Smooth muscle cell of the coronary artery (primary cell): ENCODE measurements around the gene TMBIM1. TPM values are rescaled to one million over a fixed set of nuclear protein-coding genes. Genes with fewer than 3 reads are reported as not detected.

Experiments
- total RNA-seq: library from RNA; depleted of rRNA; stranded (reverse); fragments of >200 nt; gene quantifications from 2 replicates; pipeline ENCODE4 v1.2.3, GENCODE V29; 2014; ENCODE audit warnings: low replicate concordance

TMBIM1 gene
- total RNA-seq = 175 and 311 TPM in 2 replicates

DNA sequence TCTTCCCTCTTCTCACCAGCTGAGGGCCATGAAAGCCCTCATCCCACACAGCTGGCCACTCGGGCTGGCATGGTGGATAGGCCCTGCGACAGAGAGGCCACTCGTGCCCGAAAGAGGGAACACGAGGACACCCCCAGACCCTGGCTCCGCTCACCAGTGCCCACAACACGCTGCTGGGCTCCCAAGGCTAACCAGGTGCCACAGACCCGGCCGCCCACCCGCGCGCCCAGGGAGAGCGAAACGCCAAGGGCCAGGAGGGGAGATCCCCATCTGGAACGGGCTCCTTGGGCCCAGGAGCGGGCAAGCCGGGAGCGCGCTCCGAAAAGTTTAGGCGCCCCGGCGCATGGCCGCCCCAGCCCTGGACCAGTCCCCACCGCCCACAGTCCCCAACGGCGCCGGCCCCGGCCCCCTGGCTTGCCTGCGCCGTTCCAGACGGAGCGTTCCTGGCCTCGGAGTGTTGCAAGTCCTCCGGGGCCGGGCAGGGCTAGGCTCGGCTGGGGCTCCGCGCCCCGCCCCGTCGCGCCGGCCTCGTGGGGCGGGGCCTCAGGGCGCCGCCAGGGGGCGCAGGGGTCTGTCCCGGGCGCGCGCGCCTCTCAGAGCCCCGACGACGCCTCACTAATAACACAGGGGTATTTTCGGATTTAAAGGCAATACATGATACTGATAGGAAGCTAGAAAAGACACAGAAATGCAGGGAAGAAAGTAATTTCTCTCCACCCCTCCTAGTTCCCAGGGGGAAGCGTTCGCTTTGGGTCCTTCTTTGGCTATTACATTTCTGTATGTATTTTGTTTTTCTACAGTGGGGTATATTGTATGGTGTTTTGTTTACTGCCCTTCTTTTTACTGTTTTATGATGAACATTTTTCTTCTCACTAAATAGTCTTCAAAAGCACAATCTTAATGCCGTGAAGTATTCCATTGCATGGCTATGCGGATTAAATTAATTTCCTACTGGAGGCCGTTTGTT is at the start of gene TMBIM1:
Gene TMBIM1, minus strand, starts transcription at position 456 of the 967 bp plus-strand sequence. CDS start 10,362 bp downstream, outside the sequence.

GRCh38 chr2:218269900-218270720 is 22.2 kb downstream of the TMBIM1 start, which contains the start of the genes AAMP and PNKD:
TSS of gene AAMP (minus strand) at chr2:218270137. CDS start at chr2:218270086, 51 bp downstream.
TSS of gene PNKD (plus strand) at chr2:218270519. CDS start at chr2:218270536, 17 bp downstream.

DNA sequence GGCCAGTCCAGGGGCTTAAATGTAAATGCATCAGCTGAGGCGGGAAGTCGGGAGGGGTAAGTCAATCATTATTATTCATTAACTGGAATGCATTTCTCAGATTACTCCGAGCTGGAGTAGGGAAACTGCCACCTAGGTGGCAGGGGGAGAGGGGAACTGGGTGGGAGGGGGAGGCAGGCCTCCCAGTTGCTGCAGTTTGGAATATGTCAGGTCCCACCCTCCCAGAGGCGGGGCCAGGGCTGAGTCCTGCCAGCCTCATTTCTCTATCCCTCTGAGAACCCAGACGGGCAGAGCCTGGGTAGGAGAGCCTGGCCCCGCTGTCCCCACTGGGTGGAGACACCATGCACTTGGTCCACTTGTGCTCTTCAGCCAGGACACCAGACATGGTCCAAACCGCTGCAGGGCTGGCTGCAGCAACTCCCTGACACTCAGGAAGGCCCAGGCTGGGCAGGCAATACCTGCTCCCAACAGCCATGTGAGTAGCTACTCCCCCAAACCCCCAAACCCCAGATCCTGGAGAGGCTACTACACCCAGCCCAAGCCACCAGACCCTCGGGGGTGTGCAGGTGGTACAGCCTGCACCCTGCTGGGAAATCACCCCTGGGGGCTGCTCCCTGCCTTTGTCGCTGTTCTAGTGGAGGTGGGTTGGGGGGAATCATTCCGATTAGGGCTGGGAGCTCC is 31.4 kb downstream of the TMBIM1 start, which contains the start of gene GPBAR1:
Gene GPBAR1, plus strand, starts transcription at position 274 of the 681 bp plus-strand sequence. CDS start 1,710 bp downstream, outside the sequence.

Other genes with a start within 250 kb of the TMBIM1 start
- gene RUFY4, start 223.2 kb downstream of the TMBIM1 start, total RNA-seq = 0.08 TPM in 1 of 2 replicates, not detected in the other
- gene CXCR2, start 166.5 kb downstream of the TMBIM1 start, total RNA-seq = not detected in 2 replicates
- not detected in 2 replicates for gene CXCR1, start 125.5 kb downstream of the TMBIM1 start, total RNA-seq
- gene ARPC2, start 75.3 kb downstream of the TMBIM1 start, total RNA-seq = 221 and 388 TPM in 2 replicates
- not detected in 2 replicates for gene GPBAR1, start 31.5 kb downstream of the TMBIM1 start, total RNA-seq
- 117 and 137 TPM in 2 replicates for gene AAMP, start 22.4 kb downstream of the TMBIM1 start, total RNA-seq
- 11.7 and 20.6 TPM in 2 replicates for gene PNKD, start 22.0 kb downstream of the TMBIM1 start, total RNA-seq
- gene CATIP, start 64.4 kb upstream of the TMBIM1 start, total RNA-seq = not detected in 2 replicates
- 0.12 and 0.15 TPM in 2 replicates for gene SLC11A1, start 89.8 kb upstream of the TMBIM1 start, total RNA-seq
- 36.2 TPM in 2 replicates for gene CTDSP1, start 107.4 kb upstream of the TMBIM1 start, total RNA-seq
- under 0.01 TPM in 1 of 2 replicates, not detected in the other for gene VIL1, start 126.6 kb upstream of the TMBIM1 start, total RNA-seq